HG03108 (cell line): ENCODE results near the gene MYCBPAP.

Source experiments
- ATAC-seq: cut with Tn5 transposase; IDR thresholded peaks from one replicate; pipeline ENCODE4 v1.9.1; 2021; ENCODE audit warnings: moderate library complexity; ENCODE audit not compliant: unreplicated experiment

MYCBPAP gene

GRCh38 chr17:50487213-50488096, 20.8 kb upstream of the MYCBPAP start:
- ATAC-seq = no peak

- ATAC-seq = no peak
Measured at GRCh38 chr17:50488880-50489279, 19.4 kb upstream of the MYCBPAP start.

DNA sequence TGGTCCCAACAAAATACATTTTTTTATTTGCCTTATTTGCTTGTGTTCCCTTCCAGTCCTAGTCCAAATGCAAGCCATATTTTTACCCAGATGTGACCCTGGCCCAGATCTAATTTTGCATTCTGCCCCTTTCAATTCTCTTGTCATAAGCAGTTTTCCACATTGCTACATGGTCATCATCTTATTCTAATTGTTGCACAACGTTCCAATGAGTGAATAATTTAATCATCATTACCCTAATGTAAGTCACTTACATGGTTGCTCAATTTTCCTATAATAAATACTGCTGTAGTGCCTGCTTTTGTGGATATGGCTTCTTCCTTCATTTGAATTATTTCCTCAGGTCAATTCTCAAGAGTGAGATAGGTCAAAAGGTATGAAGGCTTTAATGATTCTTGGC, 16.7 kb upstream of the MYCBPAP start:
- ATAC-seq = no peak

DNA sequence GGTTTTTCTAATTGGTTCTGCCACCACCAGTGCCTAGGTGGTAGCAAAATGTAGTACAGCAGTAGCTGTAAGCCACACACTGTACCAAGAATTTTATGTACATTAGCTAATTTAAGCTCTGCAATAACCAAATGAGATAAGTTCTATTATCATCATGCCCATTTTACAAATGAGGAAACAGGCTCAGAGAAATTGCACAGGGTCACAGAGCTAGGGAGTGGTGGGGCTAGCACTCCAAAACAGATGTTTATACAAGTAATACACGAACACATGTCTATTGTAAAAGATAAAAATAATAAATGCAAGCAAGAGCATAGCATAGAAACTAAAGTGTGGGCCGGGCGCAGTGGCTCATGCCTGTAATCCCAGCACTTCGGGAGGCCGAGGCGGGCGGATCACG, 16.0 kb upstream of the MYCBPAP start:
- ATAC-seq = no peak

DNA sequence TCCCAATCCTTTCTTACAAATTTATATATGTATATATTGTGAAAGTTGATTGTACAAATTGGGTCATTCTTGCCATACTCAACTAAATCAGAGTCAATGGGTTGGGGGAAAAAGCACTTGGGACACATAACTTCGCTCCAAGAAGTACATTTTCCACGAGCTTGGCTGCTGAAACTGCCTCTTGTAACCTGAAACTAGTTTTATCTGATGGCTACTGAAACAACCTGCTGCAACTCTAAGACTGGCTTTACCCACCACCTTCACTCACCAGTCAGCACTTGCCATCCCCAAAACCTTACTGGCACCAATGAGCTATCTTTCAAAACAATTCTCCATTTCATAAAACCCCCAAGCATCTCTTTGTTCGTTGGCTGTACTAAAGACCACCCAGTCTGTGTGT, 14.5 kb upstream of the MYCBPAP start:
- no peak for ATAC-seq

DNA sequence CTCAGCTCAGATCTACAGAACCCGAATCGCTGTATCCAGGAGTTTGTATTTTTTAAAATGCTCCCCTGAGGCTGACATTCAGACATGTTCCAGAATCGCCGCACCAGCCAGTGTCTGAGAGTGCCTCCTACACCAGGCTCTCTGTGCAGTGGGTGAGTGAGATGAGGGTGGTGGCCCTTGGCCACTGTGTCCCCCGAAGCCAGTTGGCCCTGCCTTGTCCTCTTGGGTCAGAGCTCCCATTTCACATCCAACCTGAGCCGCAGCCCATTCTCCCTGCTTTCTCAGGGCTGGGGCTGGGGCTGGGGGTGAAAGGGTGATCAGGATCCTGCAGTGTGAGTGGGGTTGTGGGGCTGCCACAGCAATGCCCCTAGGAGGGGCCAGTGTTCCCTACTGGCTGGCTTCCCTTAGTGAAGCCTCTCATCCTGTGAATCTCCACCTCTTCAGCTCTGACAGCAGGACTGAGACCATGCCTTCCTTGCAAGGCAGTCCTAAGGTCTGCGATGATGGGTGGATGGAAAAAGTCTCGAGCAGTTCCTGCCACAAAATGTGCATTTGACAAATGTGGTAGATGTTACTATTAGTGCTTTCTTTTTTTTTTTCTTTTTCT, 12.9 kb upstream of the MYCBPAP start:
- ATAC-seq = no peak

DNA sequence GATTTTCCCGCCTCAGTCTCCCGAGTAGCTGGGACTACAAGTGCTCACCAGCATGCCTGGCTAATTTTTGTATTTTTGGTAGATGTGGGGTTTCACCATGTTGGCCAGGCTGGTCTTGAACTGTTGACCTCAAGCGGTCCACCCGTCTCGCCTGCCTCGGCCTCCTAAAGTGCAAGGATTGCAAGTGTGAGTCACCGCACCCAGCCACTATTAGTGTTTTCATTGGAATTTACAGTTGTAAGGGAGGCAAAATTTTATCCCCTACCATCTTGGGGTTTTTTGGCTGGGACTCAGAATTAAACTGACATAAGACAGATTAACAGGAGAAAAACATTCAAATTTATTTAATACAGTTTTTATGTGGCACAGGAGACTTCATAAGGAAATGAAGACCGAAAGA, 12.3 kb upstream of the MYCBPAP start:
- no peak for ATAC-seq

- ATAC-seq = no peak
Measured at GRCh38 chr17:50498021-50498874, 10.0 kb upstream of the MYCBPAP start.

DNA sequence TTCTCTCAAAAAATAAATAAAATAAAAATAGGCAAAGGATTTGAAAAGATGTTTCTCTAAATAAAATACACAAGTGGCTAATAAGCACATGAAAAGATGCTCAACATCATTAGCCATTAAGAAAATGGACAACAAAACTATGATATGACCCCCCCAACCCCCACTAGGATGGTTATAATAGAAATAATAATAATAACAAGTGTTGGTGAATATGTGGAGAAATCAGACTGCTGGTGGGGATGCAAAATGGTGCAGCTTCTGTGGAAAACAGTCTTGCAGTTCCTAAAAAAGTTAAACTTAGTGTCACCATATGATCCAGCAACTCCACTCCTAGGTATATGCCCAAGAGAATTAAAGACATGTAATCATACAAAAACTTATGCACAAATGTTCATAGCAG, 9.0 kb upstream of the MYCBPAP start:
- ATAC-seq = no peak

DNA sequence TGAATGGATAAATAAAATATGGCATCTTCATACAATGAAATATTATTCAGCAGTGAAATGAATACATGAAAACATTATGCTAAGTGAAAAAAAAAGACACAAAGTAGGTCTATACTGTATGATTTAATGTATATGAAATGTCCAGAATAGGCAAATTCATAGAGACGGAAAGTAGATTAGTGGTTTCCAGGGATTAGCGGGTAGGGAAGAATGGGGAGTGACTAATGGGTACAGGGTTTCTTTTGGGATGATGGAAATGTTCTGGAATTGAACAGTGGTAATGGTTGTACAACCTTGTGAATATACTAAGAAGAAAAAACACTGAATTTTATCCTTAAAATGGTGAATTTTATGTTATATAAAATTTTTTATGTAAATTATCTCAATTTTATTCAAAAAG, 8.5 kb upstream of the MYCBPAP start:
- ATAC-seq = no peak

DNA sequence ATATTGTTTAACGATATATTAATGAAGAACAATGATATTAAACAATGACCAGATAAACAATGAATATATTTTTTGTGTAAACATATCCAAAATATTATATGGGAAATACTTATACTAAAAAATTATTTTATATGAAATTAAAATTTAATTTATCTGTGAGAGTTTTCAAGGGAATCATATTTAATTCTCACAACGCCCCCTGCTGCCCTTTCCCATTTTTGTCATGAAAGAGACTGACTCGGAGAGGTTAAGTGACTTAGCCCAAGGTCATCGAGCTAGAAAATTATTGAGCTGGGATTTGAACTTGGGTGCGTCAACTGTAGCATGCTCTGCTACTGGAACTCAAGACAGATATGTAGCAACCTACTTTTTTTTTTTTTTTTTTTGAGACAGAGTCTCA, 7.2 kb upstream of the MYCBPAP start:
- ATAC-seq = no peak

DNA sequence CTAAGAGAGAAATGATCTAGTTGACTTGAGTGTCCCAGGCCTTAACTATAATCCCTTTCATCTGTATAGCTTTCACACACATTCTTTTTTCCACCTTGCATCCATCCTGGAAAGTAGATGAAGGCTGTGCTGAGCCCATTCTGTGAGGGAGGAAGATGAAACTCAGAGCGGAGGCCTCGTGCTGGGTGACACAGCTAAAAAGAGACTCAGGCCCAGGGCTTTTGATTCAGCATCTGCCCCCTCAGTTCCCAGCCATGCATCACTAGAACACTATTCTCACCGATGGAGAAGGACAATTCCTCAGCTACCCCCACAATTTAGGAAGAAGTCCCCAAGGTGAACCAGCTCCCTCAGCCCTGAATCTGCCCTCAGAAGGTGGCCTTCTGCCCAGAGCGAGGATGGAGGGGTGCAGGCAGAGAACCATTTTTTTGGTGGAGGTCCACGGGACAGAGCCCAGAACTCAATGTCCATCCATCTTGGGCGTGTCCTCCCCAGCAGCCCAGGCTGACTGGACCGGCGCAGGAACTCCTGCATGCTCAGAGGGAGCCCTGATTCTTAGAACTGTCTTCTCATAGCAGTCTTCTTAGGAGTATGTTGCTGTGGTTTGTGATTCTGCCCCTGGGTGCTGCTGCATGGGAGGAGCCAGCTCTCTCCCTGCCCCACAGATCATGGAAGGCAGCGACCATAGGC, 5.8 kb upstream of the MYCBPAP start:
- no peak for ATAC-seq

DNA sequence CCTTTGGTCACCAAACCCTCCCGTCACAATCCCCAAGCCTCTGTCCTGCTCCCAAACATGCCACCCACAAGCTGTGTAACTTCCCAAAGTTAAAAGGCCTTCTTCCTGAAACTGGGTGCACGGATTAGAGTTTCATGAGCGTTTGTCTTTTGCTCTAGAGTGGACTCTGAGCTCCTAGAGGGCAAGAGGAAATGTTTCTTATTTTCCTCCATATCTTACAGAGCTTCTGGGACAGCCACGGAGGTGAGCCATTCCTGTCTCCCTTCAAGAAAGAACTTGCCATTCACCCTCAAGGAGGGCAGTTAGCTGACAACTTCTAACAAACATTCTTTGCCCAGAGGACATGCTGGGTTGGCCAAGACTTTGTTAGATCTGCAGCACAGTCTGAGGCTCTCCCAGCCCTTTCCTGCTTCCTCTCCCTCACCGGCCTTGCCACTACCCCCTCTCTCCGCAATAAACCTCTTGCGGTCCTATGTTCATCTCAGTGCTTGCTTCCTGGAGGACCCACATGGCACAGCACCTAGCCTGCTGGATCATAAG, 2.6 kb upstream of the MYCBPAP start:
- ATAC-seq = no peak

GRCh38 chr17:50506298-50506697, 1.9 kb upstream of the MYCBPAP start:
- ATAC-seq = no peak

DNA sequence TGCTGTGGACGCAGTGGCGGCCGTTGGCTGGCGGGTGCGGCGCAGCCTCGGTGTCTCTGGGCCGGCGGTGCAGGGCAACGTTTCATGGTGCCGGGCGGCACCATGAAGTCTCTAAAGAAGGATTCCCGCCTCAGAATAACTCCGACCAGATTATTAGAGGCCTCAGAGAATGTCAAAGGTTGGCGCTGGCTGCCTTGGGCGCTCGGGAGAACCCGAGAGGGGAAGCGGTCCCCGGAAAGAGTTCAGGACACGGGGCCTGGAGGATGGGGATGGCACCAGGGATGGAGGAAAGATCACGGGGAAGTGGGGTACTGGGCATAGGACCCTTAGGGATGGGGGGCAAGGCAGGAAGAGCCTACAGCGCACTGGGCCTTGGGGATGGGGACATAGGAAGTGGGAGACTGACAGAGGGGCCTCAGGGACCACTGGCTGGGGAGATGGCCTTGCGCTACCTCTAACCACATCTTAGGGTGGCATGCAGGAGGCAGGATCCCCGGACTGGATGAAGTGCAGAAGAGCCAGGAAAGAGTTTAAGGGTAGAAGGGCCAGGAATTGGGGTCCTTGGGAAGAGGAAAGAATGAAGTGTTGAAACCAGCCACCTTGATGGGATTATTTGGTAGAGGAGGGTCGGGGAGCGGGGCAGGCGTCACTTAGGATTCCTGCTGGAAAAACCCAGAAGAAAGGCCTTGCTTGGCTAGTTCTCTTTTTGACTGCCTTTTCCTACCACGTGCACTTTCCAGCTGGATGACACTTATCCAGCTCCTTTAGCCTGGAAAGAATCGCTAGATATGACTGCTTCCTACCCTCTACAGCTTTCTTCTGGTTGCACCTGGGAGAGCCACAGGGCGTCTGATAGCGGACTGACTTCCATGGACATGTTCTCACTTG, 578 bp downstream of the MYCBPAP start:
- no peak for ATAC-seq

DNA sequence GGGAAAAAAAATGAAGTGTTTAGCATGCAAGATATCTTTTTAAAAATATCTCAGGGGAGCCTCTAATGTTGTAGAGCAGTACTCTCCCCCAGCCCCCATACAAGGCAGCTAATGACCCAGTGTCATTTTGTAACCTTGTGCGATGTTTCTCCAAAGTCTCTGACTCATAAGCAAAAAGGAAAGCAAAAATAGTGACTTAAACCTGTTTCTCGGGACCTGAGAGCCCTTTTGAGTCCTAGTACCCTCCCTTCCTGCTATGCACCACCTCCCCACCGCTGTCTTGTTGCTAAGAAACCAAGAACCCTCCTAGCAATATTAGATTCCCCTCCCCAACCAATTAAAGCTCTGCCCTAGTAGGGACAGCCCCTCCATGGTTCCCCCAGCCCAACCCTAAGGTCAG, 2.8 kb downstream of the MYCBPAP start:
- peak; percentile 85 for ATAC-seq

DNA sequence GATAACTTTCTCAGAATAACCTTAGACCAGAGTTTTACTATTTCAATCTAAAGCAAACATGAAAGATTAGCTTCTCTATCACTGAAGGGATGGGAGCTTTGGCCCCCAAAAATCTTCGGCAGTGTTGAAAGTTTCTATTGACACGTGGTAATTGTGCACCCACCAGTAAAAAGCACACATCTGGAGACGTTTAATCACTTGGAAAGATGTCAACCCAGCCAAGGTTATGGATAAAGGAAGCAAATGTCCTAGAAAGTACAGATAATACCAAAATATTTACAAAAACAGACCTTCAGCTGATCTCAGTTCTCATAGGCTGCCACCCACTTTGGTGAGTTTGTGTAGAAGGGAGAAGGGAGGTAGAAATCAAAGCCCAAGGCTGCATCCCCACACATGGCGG, 5.3 kb downstream of the MYCBPAP start:
- no peak for ATAC-seq

DNA sequence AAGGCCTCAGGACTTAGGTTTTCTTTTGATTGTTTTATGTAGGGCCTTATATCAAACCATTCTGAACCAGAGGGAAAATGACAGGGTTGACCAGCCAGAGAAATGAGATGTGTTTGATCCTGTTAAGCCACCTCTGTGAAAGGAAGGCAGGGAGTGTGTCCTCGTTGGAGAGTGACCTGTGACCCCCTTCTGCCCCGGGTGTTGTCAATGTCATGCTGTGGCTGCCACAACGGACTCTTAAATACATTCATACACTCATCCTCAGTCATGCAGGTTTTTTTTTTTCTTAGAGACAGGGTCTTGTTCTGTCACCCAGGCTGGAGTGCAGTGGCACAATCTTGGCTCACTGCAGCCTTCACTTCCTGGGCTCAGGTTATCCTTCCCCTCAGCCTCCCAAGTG, 6.1 kb downstream of the MYCBPAP start:
- no peak for ATAC-seq

- no peak for ATAC-seq
Measured at GRCh38 chr17:50514936-50515702, 6.9 kb downstream of the MYCBPAP start.
